ENCODE results near the gene PLA2G3.

The PLA2G3 gene

GRCh38 chr22:31086703-31087330 is 53.5 kb downstream of the PLA2G3 start:
- no peak for DNase-seq (ENCODE audit: insufficient read length, low spot score)
- no peak for TF ChIP-seq POLR2A (IDR thresholded peaks at IDR 0.05; ENCODE audit: low read depth, low read length)
- no peak for FAIRE-seq

- DNase-seq (ENCODE audit: insufficient read length, low spot score) (no peak), FAIRE-seq (no peak)
- no peak for TF ChIP-seq POLR2A (IDR thresholded peaks at IDR 0.05; ENCODE audit: low read depth, low read length)
Observed at GRCh38 chr22:31085928-31086327, 54.4 kb downstream of the PLA2G3 start.

- FAIRE-seq, result no peak
Observed at GRCh38 chr22:31085493-31085824, 54.8 kb downstream of the PLA2G3 start.

GRCh38 chr22:31084811-31085492 is 55.4 kb downstream of the PLA2G3 start:
- FAIRE-seq (no peak), DNase-seq (ENCODE audit: insufficient read length, low spot score) (no peak)
- no peak for TF ChIP-seq POLR2A (IDR thresholded peaks at IDR 0.05; ENCODE audit: low read depth, low read length)

More at GRCh38 chr22:31085493-31085824, 54.8 kb downstream of the PLA2G3 start:
- no peak for TF ChIP-seq POLR2A (IDR thresholded peaks at IDR 0.05; ENCODE audit: low read depth, low read length)
- no peak for DNase-seq (ENCODE audit: insufficient read length, low spot score)
